ACC112 (cell line): ENCODE data around the gene ANXA10.

Experiments used
- H2AFZ ChIP-seq: fragments of 200-600 bp; sonication (generic); one replicate; pipeline ENCODE4 v1.6.0; 2017; ENCODE audit warnings: antibody characterized with exemption, low read length; ENCODE audit not compliant: unreplicated experiment
- H3K27ac ChIP-seq: fragments of 200-600 bp; sonication (generic); 2 replicates; pipeline ENCODE4 v1.5.1; 2014; ENCODE audit warnings: low read depth, mild to moderate bottlenecking, antibody characterized with exemption, low read length, moderate library complexity
- H3K27me3 ChIP-seq: fragments of 200-600 bp; sonication (generic); 2 replicates; pipeline ENCODE4 v1.6.1; 2014; ENCODE audit warnings: mild to moderate bottlenecking, antibody characterized with exemption, low read length, moderate library complexity, mixed read lengths; ENCODE audit not compliant: insufficient read depth
- H3K36me3 ChIP-seq: fragments of 200-600 bp; sonication (generic); 2 replicates; pipeline ENCODE4 v1.6.1; 2016; ENCODE audit warnings: mild to moderate bottlenecking, antibody characterized with exemption, low read length, moderate library complexity, mixed read lengths; ENCODE audit not compliant: insufficient read depth
- H3K4me1 ChIP-seq: fragments of 200-600 bp; sonication (generic); one replicate; pipeline ENCODE4 v1.6.1; 2016; ENCODE audit warnings: low read length, mixed read lengths; ENCODE audit not compliant: insufficient read depth, unreplicated experiment, control insufficient read depth
- H3K4me3 ChIP-seq: fragments of 200-600 bp; sonication (generic); 2 replicates; pipeline ENCODE4 v1.5.1; 2014; ENCODE audit warnings: mild to moderate bottlenecking, low read depth, low read length
- H3K79me2 ChIP-seq: fragments of 200-600 bp; sonication (generic); one replicate; pipeline ENCODE4 v1.6.0; 2016; ENCODE audit warnings: low read length; ENCODE audit not compliant: control insufficient read depth, unreplicated experiment, insufficient read depth

ANXA10 gene

GRCh38 chr4:168092176-168092712 is at the start of gene ANXA10:
ANXA10 (plus strand) TSS chr4:168092537; CDS start chr4:168092701, 164 bp downstream.
- no peaks in the 10 kb centered on the region for H3K79me2 ChIP-seq
- H3K4me3 ChIP-seq, result peak within 1 kb of the TSS; percentile 19; the same call in 1 of the 2 replicates
- H3K36me3 ChIP-seq, result peaks cover 23% of the 10 kb centered on the region
- H3K27me3 ChIP-seq, result no peaks in the 10 kb centered on the region
- peak within 1 kb of the TSS; percentile 69 for H2AFZ ChIP-seq
- H3K27ac ChIP-seq, result 0 out of 2 replicates have a peak within 1 kb of the TSS, but pooled peaks have one; percentile 8
- H3K4me1 ChIP-seq, result peaks cover 24% of the 10 kb centered on the region

DNA sequence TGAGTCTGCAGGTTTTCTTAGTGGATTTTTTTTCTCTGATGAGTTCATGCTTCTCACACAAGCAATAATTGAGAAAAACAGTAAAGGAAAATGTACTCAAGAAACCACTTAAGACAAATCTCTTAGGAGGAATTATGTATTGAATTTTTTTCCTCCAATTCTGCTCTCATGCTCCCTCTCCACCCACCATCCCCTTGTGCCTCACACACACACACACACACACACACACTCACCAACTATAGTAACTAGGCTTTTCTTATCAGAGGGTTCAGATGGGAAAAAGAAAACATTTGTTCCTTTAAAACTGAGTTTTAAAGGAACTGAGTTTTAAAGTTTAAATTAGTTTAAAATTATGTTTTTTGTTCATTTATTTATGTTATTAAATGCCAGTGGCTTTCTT is 47.0 kb upstream of the ANXA10 start:
- Histone ChIP-seq H3K79me2 (no peaks in the 10 kb centered on the region), H3K4me3 (no peak overlapping the region), H3K27me3 (no peaks in the 10 kb centered on the region), H3K4me1 (no peaks in the 10 kb centered on the region), H3K36me3 (no peaks in the 10 kb centered on the region), H3K27ac (no peak overlapping the region), H2AFZ (no peak overlapping the region)

DNA sequence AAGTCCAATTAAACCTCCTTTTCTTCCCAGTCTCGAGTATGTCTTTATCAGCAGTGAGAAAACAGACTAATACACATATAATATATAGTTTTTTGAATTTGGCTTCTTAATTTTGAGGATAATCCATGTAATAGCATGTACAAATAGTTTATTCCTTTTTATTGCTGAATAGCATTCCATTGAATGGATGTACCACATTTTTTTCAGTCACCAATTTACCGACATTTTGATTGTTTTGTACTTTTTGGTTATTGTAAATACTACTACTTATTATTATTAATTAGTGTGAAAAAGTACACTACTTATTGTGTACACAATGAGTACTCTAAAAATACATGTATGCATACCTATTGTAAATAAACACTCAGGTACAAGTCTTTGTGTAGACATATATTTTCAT is 42.3 kb upstream of the ANXA10 start:
- H3K27me3 ChIP-seq, result no peaks in the 10 kb centered on the region
- H3K27ac ChIP-seq, result no peak overlapping the region
- no peaks in the 10 kb centered on the region for H3K79me2 ChIP-seq
- no peak overlapping the region for H3K4me3 ChIP-seq
- no peaks in the 10 kb centered on the region for H3K4me1 ChIP-seq
- H3K36me3 ChIP-seq, result no peaks in the 10 kb centered on the region
- no peak overlapping the region for H2AFZ ChIP-seq

DNA sequence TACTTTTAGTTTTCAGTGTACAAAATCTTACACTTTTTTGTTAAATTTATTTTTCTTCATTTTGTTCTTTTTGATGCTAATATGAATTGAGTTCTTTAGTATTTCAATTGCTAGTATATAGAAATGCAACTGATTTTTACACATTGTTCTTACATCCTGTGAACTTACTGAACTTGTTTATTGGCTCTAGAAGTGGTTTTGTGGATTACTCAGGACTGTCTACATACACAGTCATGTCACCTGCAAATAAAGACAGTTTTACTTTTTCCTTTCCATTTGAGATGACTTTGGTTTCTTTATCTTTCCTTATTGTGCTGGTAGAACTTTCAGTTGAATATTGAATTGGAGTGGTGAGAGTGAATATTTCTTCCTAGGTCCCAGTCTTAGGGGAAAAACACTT is 40.8 kb upstream of the ANXA10 start:
- no peak overlapping the region for H3K4me3 ChIP-seq
- no peak overlapping the region for H2AFZ ChIP-seq
- no peaks in the 10 kb centered on the region for H3K79me2 ChIP-seq
- no peaks in the 10 kb centered on the region for H3K27me3 ChIP-seq
- H3K36me3 ChIP-seq, result no peaks in the 10 kb centered on the region
- no peak overlapping the region for H3K27ac ChIP-seq
- no peaks in the 10 kb centered on the region for H3K4me1 ChIP-seq

GRCh38 chr4:168057412-168057811 is 34.9 kb upstream of the ANXA10 start:
- Histone ChIP-seq H3K79me2 (no peaks in the 10 kb centered on the region), H3K27ac (no peak overlapping the region), H3K4me3 (no peak overlapping the region), H3K4me1 (peaks cover 9% of the 10 kb centered on the region), H2AFZ (no peak overlapping the region), H3K27me3 (no peaks in the 10 kb centered on the region), H3K36me3 (no peaks in the 10 kb centered on the region)

- peaks cover 9% of the 10 kb centered on the region for H3K4me1 ChIP-seq
- H3K36me3 ChIP-seq, result no peaks in the 10 kb centered on the region
- no peaks in the 10 kb centered on the region for H3K79me2 ChIP-seq
- no peak overlapping the region for H2AFZ ChIP-seq
- no peak overlapping the region for H3K27ac ChIP-seq
- H3K4me3 ChIP-seq, result no peak overlapping the region
- H3K27me3 ChIP-seq, result no peaks in the 10 kb centered on the region
These were observed 33.1 kb upstream of the ANXA10 start for GRCh38 chr4:168059251-168059650.

GRCh38 chr4:168063031-168063430 is 29.3 kb upstream of the ANXA10 start:
- no peak overlapping the region for H3K4me3 ChIP-seq
- no peaks in the 10 kb centered on the region for H3K79me2 ChIP-seq
- no peaks in the 10 kb centered on the region for H3K36me3 ChIP-seq
- H3K4me1 ChIP-seq, result peaks cover 9% of the 10 kb centered on the region
- H3K27ac ChIP-seq, result no peak overlapping the region
- no peak overlapping the region for H2AFZ ChIP-seq
- no peaks in the 10 kb centered on the region for H3K27me3 ChIP-seq

GRCh38 chr4:168070903-168071302 is 21.4 kb upstream of the ANXA10 start:
- no peak overlapping the region for H3K4me3 ChIP-seq
- no peaks in the 10 kb centered on the region for H3K36me3 ChIP-seq
- no peaks in the 10 kb centered on the region for H3K79me2 ChIP-seq
- no peak overlapping the region for H2AFZ ChIP-seq
- peaks cover 9% of the 10 kb centered on the region for H3K4me1 ChIP-seq
- no peaks in the 10 kb centered on the region for H3K27me3 ChIP-seq
- no peak overlapping the region for H3K27ac ChIP-seq

DNA sequence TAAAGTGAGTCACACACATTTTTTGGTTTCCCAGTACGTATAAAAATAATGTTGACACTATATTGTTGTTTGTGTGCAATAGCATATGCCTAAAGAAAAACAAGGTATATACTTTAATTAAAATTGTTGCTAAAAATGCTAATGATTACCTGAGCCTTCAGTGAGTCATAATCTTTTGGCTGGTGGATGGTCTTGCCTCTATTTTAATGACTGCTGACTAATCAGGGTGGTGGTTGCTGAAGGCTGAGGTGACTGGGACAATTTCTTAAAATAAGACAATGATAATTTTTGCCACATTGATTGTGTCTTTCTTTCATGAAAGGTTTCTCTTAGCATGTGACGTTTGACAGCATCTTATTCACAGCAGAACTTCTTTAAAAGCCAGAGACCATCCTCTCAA is 21.0 kb upstream of the ANXA10 start:
- no peaks in the 10 kb centered on the region for H3K27me3 ChIP-seq
- H3K27ac ChIP-seq, result no peak overlapping the region
- H2AFZ ChIP-seq, result no peak overlapping the region
- peaks cover 9% of the 10 kb centered on the region for H3K4me1 ChIP-seq
- no peaks in the 10 kb centered on the region for H3K79me2 ChIP-seq
- H3K36me3 ChIP-seq, result no peaks in the 10 kb centered on the region
- H3K4me3 ChIP-seq, result no peak overlapping the region

DNA sequence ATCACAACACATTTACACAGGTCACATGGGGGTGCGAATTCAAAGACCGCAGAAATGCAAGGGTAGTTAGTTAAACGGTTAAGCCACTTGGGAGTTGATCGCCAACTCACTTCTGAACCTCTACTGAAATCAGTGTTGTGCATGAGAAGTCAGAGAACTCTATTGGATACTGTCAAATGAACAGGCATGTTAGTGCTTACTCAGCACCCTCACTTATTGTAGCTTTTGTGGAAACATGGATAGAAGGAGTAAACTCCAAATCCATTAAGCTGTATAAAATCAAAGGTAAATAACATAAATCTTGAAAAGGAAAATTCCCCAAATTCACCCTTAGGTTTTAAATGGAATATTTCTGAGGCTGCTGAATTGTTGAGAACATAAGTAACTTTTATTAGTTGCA is 17.5 kb upstream of the ANXA10 start:
- no peak overlapping the region for H3K27ac ChIP-seq
- no peaks in the 10 kb centered on the region for H3K36me3 ChIP-seq
- H3K27me3 ChIP-seq, result no peaks in the 10 kb centered on the region
- no peak overlapping the region for H3K4me3 ChIP-seq
- H3K79me2 ChIP-seq, result no peaks in the 10 kb centered on the region
- H3K4me1 ChIP-seq, result peaks cover 18% of the 10 kb centered on the region
- no peak overlapping the region for H2AFZ ChIP-seq

DNA sequence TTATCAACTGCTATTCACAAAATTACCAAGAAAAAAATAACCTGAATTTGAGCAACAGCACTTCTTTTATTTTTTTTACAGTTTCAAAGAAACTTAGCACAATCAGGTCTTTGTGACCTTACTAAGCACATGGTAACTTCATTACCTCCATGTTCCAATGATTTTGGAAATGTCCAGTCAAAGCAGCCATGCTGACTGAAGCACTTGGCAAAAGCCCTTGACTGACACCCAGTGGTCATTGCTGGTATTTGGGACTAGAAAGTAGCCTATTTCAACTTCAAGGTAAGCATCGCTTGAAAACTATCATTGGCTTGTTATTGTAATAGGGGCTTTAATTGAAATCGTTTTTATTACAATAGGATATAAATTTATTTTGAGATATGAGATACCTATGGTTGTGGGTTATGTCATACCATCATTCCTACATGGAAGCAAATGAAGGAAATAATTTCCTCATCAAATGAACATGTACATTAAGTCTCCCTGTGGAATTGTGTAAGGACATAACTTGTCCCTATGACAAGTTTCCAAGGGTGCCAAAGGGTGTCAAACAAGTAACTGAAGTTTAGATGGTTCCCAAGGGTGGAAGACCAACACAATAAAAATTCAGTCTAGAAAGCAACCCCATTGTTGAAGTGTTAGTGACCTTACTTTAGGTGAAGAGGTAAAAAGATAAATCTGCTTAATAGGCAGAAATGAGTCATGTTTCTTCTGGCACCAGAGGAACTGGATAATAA is 15.2 kb upstream of the ANXA10 start:
- no peaks in the 10 kb centered on the region for H3K27me3 ChIP-seq
- H3K36me3 ChIP-seq, result no peaks in the 10 kb centered on the region
- H2AFZ ChIP-seq, result peak overlapping the region; percentile 35
- H3K4me1 ChIP-seq, result peaks cover 9% of the 10 kb centered on the region
- H3K27ac ChIP-seq, result peak overlapping the region; percentile 8; the same call in 1 of the 2 replicates
- H3K4me3 ChIP-seq, result no peak overlapping the region
- H3K79me2 ChIP-seq, result no peaks in the 10 kb centered on the region
